Ovary (tissue), 9 donors: ENCODE measurements around the gene ATP9A. TPM values are rescaled to one million over a fixed set of nuclear protein-coding genes. Genes with fewer than 3 reads are reported as not detected.

Experiments used
- DNase-seq, 5 donors: peaks; one replicate each; pipeline ENCODE4 v3.0.0-alpha.2; 2019 to 2020
- H3K27ac ChIP-seq, 2 donors: fragments of 200-600 bp; one replicate each; pipeline versions ENCODE4 v1.5.1 to v1.8.0; 2019 to 2022
- H3K27me3 ChIP-seq: fragments of 200-600 bp; one replicate; pipeline ENCODE4 v1.8.0; 2022
- H3K36me3 ChIP-seq: fragments of 200-600 bp; sonication (generic); one replicate; pipeline ENCODE4 v1.5.1; 2019
- H3K4me1 ChIP-seq: one replicate; pipeline ENCODE4 v1.8.1; 2013; ENCODE audit warnings: mild to moderate bottlenecking, moderate library complexity; ENCODE audit not compliant: insufficient read depth
- H3K4me3 ChIP-seq: fragments of 200-600 bp; sonication (generic); one replicate; pipeline ENCODE4 v1.5.1; 2017
- H3K9me3 ChIP-seq, 2 donors: fragments of 200-600 bp in 1 of 2; sonication (generic) in 1 of 2; one replicate each; pipeline versions ENCODE4 v1.5.1 to v1.8.1; 2013 to 2019; ENCODE audit warnings: mild to moderate bottlenecking in 1 of 2, moderate library complexity in 1 of 2
- CTCF ChIP-seq, 3 donors: fragments of 450-650 bp in 2 of 3; fragments of 200-600 bp in 1 of 3; IDR thresholded peaks; one replicate each; pipeline versions ENCODE4 v1.5.1 to v1.8.0; 2016 to 2022; ENCODE audit warnings: antibody characterized with exemption in 3 of 3, mild to moderate bottlenecking in 1 of 3
- EP300 ChIP-seq: sonication (generic); formaldehyde crosslinking; IDR thresholded peaks from one replicate; pipeline ENCODE4 v1.6.1; 2017; ENCODE audit warnings: antibody characterized with exemption
- POLR2A ChIP-seq: fragments of 450-650 bp; IDR thresholded peaks from one replicate; pipeline ENCODE4 v1.6.1; 2017; ENCODE audit warnings: antibody characterized with exemption, mild to moderate bottlenecking, moderate library complexity
- WGBS, 3 donors: extraction: QIAGEN DNeasy Blood & Tissue Kit in 1 of 3; methylation state at CpG; one replicate each; pipeline versions ENCODE4 v1.1.5 to v1.1.7; 2013 to 2017; 5-methylcytosine and 5-hydroxymethylcytosine counted together
- intact Hi-C, 4 donors: fragments of 100-400 bp; cut with DNase I; formaldehyde crosslinking; loops; one replicate each; pipeline versions ENCODE4 v1.11.0 to v1.15.1; 2022 to 2023
- polyA plus RNA-seq, 2 donors: library from polyadenylated mRNA; stranded (reverse); fragments of 200-250 nt in 1 of 2; fragments of 350-450 nt in 1 of 2; fragmentation: Illumina TruSeq in 1 of 2; extraction: RNeasy Lipid Tissue Mini Kit (QIAGEN cat#74804) in 1 of 2; gene quantifications; one replicate each; pipeline ENCODE4 v1.2.3, GENCODE V29; 2013 to 2014
- total RNA-seq, 7 donors: library from RNA; depleted of rRNA in 2 of 7; stranded (reverse); fragments of >200 nt in 2 of 7; fragmentation: NEBNext Ultra II Directional in 3 of 7; extraction: Animal tissue kit (Norgen Biotek cat#: 25700) in 3 of 7; gene quantifications; one replicate each; pipeline versions ENCODE4 v1.1.0 to v1.2.4, GENCODE V29; 2016 to 2023
- donor health status: DM: no; HTN: no; CAD: no; lungs with moderate emphysema.
- donor health status: DM: no; HTN: no; CAD: no.
- donor health status: Bipolar disorder and iron deficiency.
- donor health status: DM: yes; HTN: yes; CAD: no.
- donor health status: DM: no; HTN: no; CAD: no.
- donor health status: DM: yes; HTN: yes; CAD: no.

The ATP9A gene
- total and polyA plus RNA-seq, 9 donors, result 12.9 to 44.6 (median 29.2) TPM

DNA sequence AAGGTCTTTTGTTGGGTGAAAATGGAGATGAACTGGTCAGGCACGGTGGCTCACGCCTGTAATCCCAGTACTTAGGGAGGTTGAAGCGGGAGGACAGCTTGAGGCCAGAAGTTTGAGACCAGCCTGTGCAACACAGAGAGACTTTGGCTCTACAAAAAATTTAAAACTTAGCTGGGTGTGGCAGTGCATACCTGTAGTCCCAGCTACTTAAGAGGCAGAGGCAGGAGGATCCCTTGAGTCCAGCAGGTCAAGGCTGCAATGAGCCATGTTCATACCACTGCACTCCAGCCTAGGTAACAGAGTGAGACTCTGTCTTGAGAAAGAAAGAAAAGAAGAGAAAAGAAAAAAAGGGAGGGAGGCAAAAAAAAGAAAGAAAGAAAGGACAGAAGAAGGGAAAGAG is 134.8 kb downstream of the ATP9A start:
- H3K27me3 ChIP-seq, result no peaks in the 10 kb centered on the region
- no peaks in the 10 kb centered on the region for H3K9me3 ChIP-seq
- intact Hi-C loops, result no loop called here
- no peak for DNase-seq
- TF ChIP-seq POLR2A (no peak), CTCF (IDR thresholded peaks at IDR 0.05) (no peak), EP300 (no peak)
- H3K4me3 ChIP-seq, result no peak overlapping the region
- H3K4me1 ChIP-seq, result peaks cover 5% of the 10 kb centered on the region
- 95 to 98% (median 95%) methylated on average over 3 of the region's 3 CpGs for WGBS, 3 donors
- no peak overlapping the region for H3K27ac ChIP-seq
- no peaks in the 10 kb centered on the region for H3K36me3 ChIP-seq

- H3K36me3 ChIP-seq, result no peaks in the 10 kb centered on the region
- TF ChIP-seq CTCF (IDR thresholded peaks at IDR 0.05), result no peak
- no peak for TF ChIP-seq POLR2A
- TF ChIP-seq EP300, result no peak
- H3K27ac ChIP-seq, result peak overlapping the region; percentile 51 to 53
- H3K27me3 ChIP-seq, result no peaks in the 10 kb centered on the region
- DNase-seq, result no peak
- H3K4me1 ChIP-seq, result peaks cover 5% of the 10 kb centered on the region
- 91 to 93% (median 92%) methylated on average over 6 of the region's 6 CpGs for WGBS, 3 donors
- no peaks in the 10 kb centered on the region for H3K9me3 ChIP-seq
- intact Hi-C loops, result no loop called here
- peak overlapping the region; percentile 0 for H3K4me3 ChIP-seq
Measured at GRCh38 chr20:51631953-51632352, 136.2 kb downstream of the ATP9A start.

DNA sequence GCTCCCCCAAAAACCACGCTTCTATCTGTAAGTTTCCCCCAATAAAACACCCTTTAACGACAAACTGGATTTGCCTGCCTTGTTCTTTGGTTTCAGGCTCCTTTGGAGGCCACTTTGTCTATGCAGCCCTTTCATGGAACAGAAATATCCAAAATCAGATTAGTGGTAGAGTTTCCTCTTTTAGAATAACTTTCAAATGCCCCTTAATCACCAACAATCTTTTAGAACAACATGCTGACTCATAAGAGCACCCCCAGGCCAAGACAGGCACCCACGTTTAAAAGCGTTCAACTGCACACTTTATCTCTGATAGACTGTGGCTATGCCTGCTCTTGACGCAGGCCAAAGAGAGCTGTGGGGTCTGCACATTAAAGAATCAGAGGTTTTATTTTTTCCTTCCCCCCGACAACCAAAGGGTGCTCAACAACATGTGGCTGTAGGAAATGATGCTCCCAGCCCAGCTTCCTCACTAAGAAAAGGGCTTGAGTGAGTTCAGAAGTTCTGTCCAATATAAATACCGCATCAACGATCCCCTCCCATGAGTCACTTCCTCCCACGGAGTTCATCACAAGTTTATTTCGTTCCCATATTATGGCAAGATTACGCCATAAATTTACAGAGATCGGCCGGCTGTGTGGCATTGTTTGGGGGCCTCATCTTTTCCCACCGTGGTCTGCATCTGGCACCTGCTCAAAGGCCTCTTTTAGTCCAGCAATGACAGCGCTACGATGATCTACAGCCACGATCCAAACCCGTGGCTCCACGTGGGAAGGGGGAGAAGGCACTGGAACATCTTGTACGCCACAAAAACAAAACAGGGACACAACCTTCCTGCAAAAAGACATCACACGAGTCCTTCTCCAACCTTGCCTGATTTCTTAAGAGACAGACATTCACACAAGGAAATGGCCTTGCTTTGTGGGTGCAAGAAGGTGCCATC is 136.9 kb downstream of the ATP9A start:
- H3K9me3 ChIP-seq, result no peaks in the 10 kb centered on the region
- intact Hi-C loops, result no loop called here
- H3K36me3 ChIP-seq, result no peaks in the 10 kb centered on the region
- 5 to 7% (median 6%) methylated on average over 21 of the region's 21 CpGs for WGBS, 3 donors
- TF ChIP-seq POLR2A (no peak), CTCF (IDR thresholded peaks at IDR 0.05) (no peak), EP300 (peak; percentile 84)
- H3K27me3 ChIP-seq, result no peaks in the 10 kb centered on the region
- peak overlapping the region; percentile 0 for H3K4me3 ChIP-seq
- DNase-seq, result peak; percentile 53 to 74 (median 73)
- H3K4me1 ChIP-seq, result peaks cover 5% of the 10 kb centered on the region
- H3K27ac ChIP-seq, result peak overlapping the region; percentile 53 to 65

DNA sequence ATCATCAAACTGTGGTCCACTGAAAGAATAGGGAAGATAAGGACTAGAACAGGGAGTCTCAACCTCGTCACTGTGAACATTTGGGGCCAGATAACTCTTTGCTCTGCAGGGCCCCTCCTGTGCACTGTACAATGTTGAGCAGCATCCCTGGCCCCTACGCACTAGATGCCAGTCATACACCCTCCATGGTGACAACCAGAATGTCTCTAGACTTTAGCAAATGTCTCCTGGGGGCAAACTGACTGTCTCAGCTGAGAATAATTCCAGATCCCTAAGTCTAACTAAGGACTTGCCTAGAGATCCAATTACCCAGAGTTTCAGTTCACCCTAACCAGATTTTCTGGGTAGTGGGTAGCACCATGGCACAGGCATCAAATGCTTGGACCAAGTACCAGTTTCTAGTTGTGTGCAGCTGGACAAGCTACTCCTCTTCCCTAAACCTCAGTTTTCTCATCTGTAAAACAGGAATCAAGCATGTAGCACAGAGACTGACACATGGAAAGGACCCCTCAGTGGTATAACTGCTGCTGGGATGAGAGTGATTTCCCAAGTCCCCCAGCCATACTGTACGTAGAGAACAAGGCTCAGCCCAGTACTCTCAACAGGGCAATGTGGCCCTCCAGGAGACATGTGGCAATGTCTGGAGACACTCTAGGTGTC is 138.7 kb downstream of the ATP9A start:
- H3K9me3 ChIP-seq, result no peaks in the 10 kb centered on the region
- no peak for DNase-seq
- H3K4me1 ChIP-seq, result peaks cover 5% of the 10 kb centered on the region
- 54 to 89% (median 70%) methylated on average over 3 of the region's 3 CpGs for WGBS, 3 donors
- no peaks in the 10 kb centered on the region for H3K36me3 ChIP-seq
- intact Hi-C loops, result no loop called here
- TF ChIP-seq CTCF (IDR thresholded peaks at IDR 0.05), result no peak
- TF ChIP-seq EP300, result no peak
- TF ChIP-seq POLR2A, result no peak
- no peak overlapping the region for H3K4me3 ChIP-seq
- H3K27ac ChIP-seq, result peak overlapping the region in 1 of 2 donors; percentile 2
- H3K27me3 ChIP-seq, result no peaks in the 10 kb centered on the region
